Measurements from ENCODE around the gene CALHM2.

The CALHM2 gene

DNA sequence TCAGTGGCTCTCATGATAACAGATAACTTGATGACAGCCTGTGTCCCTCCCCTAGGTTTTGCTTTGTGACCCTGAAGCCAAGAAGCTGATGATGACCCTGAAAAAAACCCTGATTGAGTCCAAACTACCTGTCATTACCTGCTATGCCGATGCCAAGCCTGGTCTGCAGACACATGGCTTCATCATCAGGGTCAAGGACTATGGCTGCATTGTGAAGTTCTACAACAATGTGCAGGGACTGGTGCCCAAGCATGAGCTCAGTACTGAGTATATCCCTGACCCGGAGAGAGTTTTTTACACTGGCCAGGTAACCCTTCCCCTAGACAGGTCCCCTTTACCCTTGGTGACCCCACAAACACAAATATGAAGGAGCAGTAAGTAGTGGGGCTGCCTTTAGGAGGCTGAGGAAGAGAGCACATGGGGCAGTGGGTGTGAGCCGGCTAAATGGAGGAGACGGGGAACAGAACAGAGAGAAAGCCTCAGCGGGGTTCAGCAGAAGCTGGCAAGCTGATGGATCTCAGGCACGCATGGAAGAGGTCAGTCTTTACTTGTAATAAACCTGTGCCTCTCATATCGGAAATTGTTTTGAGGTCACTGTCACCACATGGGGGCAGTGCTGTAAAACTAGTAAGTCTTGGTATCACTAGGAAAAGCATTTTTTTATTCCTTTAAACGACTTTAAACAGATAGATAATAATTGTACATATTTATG, 35.6 kb downstream of the CALHM2 start:
- peak; percentile 54 for DNase-seq (ENCODE audit: low spot score)

DNA sequence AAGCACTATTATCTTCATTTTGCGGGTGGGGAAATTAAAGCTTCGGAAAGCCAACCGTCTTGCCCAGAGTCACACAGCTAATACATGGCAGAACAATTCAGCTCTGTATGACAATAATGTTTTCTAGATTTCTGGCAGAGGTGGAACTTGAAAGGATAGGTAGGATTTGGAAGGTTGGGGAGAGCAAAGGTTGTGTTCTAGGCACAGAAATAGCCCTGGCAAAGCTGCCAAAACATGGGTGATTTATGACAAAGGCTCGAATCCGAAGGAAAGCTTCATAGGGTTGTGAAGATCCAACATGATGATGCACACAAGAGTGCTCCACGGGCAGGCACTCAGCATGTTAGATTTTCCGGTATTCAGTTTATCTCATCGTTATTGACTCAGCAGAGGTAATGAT, 36.6 kb downstream of the CALHM2 start:
- DNase-seq (ENCODE audit: low spot score), result no peak

DNA sequence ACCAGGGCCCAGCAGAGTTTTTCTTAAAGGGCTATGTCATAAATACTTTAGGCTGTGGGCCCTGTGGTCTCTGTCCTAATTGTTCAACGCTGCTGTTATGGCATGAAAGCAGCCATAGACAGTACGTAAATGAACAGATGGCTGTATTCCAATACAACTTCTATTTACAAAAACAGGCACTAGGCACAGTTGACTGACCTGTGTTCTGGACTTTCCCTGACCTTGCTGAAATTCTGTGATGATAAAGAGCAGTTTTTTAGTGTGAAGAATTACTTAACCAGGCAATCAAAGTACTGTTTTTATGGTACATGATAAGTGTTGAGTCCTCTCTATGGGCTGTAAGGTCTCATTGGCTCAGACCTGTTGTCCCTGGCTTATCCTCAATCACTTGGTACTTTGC, 38.6 kb downstream of the CALHM2 start:
- DNase-seq (ENCODE audit: low spot score), result no peak

- DNase-seq (ENCODE audit: low spot score), result peak; percentile 28
Measured at GRCh38 chr10:103397191-103397825, 54.9 kb downstream of the CALHM2 start.

DNA sequence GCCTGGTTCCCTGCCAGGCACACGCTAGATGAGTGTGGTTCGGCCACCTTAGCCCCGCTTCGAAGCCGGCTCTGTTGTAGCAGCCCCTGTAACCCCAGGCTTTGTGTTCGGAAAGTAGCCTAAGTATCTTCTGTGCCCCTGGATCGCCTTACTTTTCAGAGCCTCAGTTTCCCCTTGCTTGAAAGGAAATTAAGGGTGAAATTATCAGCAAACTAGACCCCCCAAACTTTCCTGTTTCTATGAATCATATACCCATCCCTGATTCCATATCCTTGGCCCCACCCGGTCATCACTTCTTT, 55.4 kb downstream of the CALHM2 start:
- no peak for DNase-seq (ENCODE audit: low spot score)
